Memory B cell (primary cell): ENCODE results near the gene MAST3.

Experiments used
- ATAC-seq: fragments of 150-1000 bp; cut with Tn5 transposase; 2 replicates; pipeline ENCODE4 v1.10.0; 2021; ENCODE audit warnings: low read depth, mild to moderate bottlenecking, moderate library complexity
- DNase-seq, 2 donors: peaks; one replicate each; pipeline ENCODE4 v3.0.0; 2022; ENCODE audit warnings: low spot score in 2 of 2
- H3K27ac Mint-ChIP-seq: one replicate; pipeline ENCODE4 v1.8.0; 2022; ENCODE audit warnings: mild to moderate bottlenecking, moderate library complexity, mixed read lengths
- H3K27me3 Mint-ChIP-seq: one replicate; pipeline ENCODE4 v1.8.0; 2022; ENCODE audit warnings: mixed read lengths
- H3K36me3 Mint-ChIP-seq: one replicate; pipeline ENCODE4 v1.8.0; 2022; ENCODE audit warnings: mild to moderate bottlenecking, mixed read lengths
- H3K4me1 Mint-ChIP-seq: one replicate; pipeline ENCODE4 v1.8.0; 2022; ENCODE audit warnings: mixed read lengths
- H3K4me3 Mint-ChIP-seq: one replicate; pipeline ENCODE4 v1.8.0; 2022; ENCODE audit warnings: mild to moderate bottlenecking, moderate library complexity, mixed read lengths
- H3K9me3 Mint-ChIP-seq: one replicate; pipeline ENCODE4 v1.8.0; 2022; ENCODE audit warnings: mixed read lengths

The MAST3 gene

GRCh38 chr19:18097217-18097992 lies at the start of gene MAST3:
MAST3 (plus strand) TSS chr19:18097778; CDS start chr19:18097793, 15 bp downstream.
- peak; percentile 95 to 96 for DNase-seq
- H3K36me3 Mint-ChIP-seq, result peaks cover 6% of the 10 kb centered on the region
- H3K4me3 Mint-ChIP-seq, result peak within 1 kb of the TSS; percentile 90
- H3K9me3 Mint-ChIP-seq, result no peaks in the 10 kb centered on the region
- ATAC-seq, result peak; percentile 78
- peak within 1 kb of the TSS; percentile 93 for H3K27ac Mint-ChIP-seq
- H3K27me3 Mint-ChIP-seq, result no peaks in the 10 kb centered on the region
- H3K4me1 Mint-ChIP-seq, result peaks cover 18% of the 10 kb centered on the region

DNA sequence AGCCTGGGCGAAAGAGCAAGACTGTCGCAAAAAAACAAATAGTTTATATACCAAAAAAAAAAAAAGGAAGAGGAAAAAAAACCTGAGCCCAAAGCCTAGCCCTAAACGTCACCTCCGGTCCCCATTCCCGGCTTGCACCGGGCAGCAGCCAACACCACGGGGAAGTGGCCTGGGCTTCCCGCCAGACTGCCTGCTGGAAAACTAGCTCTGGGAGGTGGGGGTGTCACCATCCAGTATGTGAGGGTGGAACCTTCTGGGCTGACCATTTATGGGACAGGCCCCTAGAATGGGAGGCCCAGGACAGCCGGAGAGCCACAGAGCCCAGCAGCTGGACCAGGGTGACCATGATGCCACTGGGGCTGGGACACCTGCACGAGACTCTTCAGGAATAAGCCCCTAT lies 48.2 kb upstream of the MAST3 start:
- DNase-seq, result no peak

GRCh38 chr19:18051887-18052286 lies 45.7 kb upstream of the MAST3 start:
- no peaks in the 10 kb centered on the region for H3K27me3 Mint-ChIP-seq
- H3K27ac Mint-ChIP-seq, result no peak overlapping the region
- ATAC-seq (no peak), DNase-seq (no peak)
- H3K36me3 Mint-ChIP-seq, result no peaks in the 10 kb centered on the region
- H3K4me3 Mint-ChIP-seq, result no peak overlapping the region
- H3K9me3 Mint-ChIP-seq, result no peaks in the 10 kb centered on the region
- peaks cover 7% of the 10 kb centered on the region for H3K4me1 Mint-ChIP-seq

More for the DNA sequence above, 48.2 kb upstream of the MAST3 start:
- H3K4me3 Mint-ChIP-seq, result no peak overlapping the region
- H3K27ac Mint-ChIP-seq, result no peak overlapping the region
- H3K4me1 Mint-ChIP-seq, result peaks cover 23% of the 10 kb centered on the region
- no peaks in the 10 kb centered on the region for H3K36me3 Mint-ChIP-seq
- ATAC-seq, result no peak
- H3K27me3 Mint-ChIP-seq, result no peaks in the 10 kb centered on the region
- no peaks in the 10 kb centered on the region for H3K9me3 Mint-ChIP-seq

- no peak for ATAC-seq
- peaks cover 14% of the 10 kb centered on the region for H3K4me1 Mint-ChIP-seq
- H3K27ac Mint-ChIP-seq, result no peak overlapping the region
- H3K27me3 Mint-ChIP-seq, result no peaks in the 10 kb centered on the region
- H3K9me3 Mint-ChIP-seq, result no peaks in the 10 kb centered on the region
- no peak for DNase-seq
- H3K4me3 Mint-ChIP-seq, result no peak overlapping the region
- no peaks in the 10 kb centered on the region for H3K36me3 Mint-ChIP-seq
These were observed 43.9 kb upstream of the MAST3 start for GRCh38 chr19:18053576-18054219.

- no peak for DNase-seq
- Mint-ChIP-seq H3K9me3 (no peaks in the 10 kb centered on the region), H3K36me3 (peaks cover 2% of the 10 kb centered on the region), H3K4me1 (peaks cover 7% of the 10 kb centered on the region), H3K4me3 (no peak overlapping the region), H3K27me3 (no peaks in the 10 kb centered on the region), H3K27ac (peak overlapping the region; percentile 74)
- no peak for ATAC-seq
These were observed 41.6 kb upstream of the MAST3 start for GRCh38 chr19:18055967-18056366.

DNA sequence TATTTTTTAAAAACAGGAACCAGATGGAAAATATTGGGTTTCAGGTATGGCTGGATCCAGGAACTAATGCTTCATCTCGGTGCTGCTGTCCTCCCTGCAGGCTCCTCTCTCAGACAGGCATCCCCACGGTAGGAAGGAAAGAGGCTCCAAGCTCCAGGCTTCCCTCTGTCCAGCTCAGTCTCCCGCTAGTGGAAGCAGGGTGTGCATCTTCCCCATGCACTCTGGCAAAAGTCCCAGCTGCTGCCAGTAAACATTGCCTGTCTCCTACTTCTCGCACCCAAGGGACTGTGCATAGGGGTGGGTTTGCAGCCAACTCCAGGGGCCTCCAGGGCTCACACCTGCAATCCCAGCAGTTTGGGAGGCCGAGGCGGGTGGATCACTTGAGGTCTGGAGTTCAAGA lies 40.0 kb upstream of the MAST3 start:
- Mint-ChIP-seq H3K27me3 (no peaks in the 10 kb centered on the region), H3K4me3 (no peak overlapping the region), H3K36me3 (peaks cover 3% of the 10 kb centered on the region), H3K9me3 (no peaks in the 10 kb centered on the region), H3K4me1 (peaks cover 7% of the 10 kb centered on the region), H3K27ac (peak overlapping the region; percentile 73)
- ATAC-seq, result no peak
- DNase-seq, result no peak

- Mint-ChIP-seq H3K36me3 (peaks cover 4% of the 10 kb centered on the region), H3K4me3 (peak overlapping the region; percentile 57), H3K27me3 (no peaks in the 10 kb centered on the region), H3K27ac (peak overlapping the region; percentile 73), H3K4me1 (peaks cover 8% of the 10 kb centered on the region), H3K9me3 (no peaks in the 10 kb centered on the region)
- ATAC-seq (peak; percentile 95), DNase-seq (peak; percentile 86 to 88)
These were observed 39.2 kb upstream of the MAST3 start for GRCh38 chr19:18058208-18059009.

- Mint-ChIP-seq H3K4me1 (peaks cover 8% of the 10 kb centered on the region), H3K36me3 (peaks cover 7% of the 10 kb centered on the region), H3K27ac (no peak overlapping the region), H3K4me3 (no peak overlapping the region), H3K9me3 (no peaks in the 10 kb centered on the region), H3K27me3 (no peaks in the 10 kb centered on the region)
- no peak for ATAC-seq
- DNase-seq, result no peak
These were observed 38.3 kb upstream of the MAST3 start for GRCh38 chr19:18059297-18059696.

DNA sequence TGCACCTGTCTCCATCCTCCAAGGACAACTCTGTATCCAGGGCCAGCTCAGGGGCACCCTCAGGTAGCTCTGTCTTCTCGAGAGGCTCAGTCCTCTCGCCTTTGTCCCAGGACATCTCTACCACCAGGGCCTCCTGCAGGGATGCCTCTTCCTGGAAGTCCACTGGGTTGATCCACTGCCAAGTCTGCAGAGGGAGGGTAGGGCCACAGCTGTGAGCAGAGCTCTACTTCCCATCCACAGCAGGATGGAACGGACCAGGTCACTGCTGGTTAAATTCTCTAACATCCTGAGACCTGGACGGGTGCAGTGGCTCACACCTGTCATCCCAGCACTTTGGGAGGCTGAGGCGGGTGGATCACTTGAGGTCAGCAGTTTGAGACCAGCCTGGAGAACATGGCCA lies 37.7 kb upstream of the MAST3 start:
- H3K27ac Mint-ChIP-seq, result no peak overlapping the region
- H3K36me3 Mint-ChIP-seq, result peaks cover 7% of the 10 kb centered on the region
- H3K4me3 Mint-ChIP-seq, result no peak overlapping the region
- DNase-seq (no peak), ATAC-seq (no peak)
- H3K27me3 Mint-ChIP-seq, result no peaks in the 10 kb centered on the region
- no peaks in the 10 kb centered on the region for H3K9me3 Mint-ChIP-seq
- peaks cover 8% of the 10 kb centered on the region for H3K4me1 Mint-ChIP-seq

DNA sequence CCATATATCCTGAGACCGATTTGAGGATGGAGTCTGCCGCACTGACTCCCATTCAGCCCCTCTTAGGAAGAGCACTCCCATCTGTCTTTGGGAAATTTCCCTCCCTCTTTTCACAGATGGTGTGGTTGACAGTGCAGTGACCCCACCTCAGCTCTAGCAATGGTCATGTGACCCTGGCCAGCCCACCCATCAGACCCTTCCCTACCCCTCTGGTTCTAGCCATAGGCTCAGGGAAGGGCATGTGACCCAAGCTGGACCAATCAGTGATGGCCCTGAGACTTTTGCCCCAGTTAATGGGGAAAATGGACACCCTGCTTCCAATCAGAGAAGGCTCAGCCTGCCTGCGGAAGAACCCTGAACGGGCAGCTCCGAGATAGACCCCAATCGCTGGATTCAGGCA lies 37.1 kb upstream of the MAST3 start:
- Mint-ChIP-seq H3K27ac (no peak overlapping the region), H3K9me3 (no peaks in the 10 kb centered on the region), H3K36me3 (peaks cover 9% of the 10 kb centered on the region), H3K4me3 (no peak overlapping the region), H3K27me3 (no peaks in the 10 kb centered on the region), H3K4me1 (peaks cover 11% of the 10 kb centered on the region)
- no peak for ATAC-seq
- DNase-seq, result no peak

- Mint-ChIP-seq H3K4me3 (no peak overlapping the region), H3K27me3 (no peaks in the 10 kb centered on the region), H3K36me3 (peaks cover 9% of the 10 kb centered on the region), H3K4me1 (peaks cover 11% of the 10 kb centered on the region), H3K27ac (no peak overlapping the region), H3K9me3 (no peaks in the 10 kb centered on the region)
- no peak for DNase-seq
- no peak for ATAC-seq
These were observed 35.5 kb upstream of the MAST3 start for GRCh38 chr19:18062028-18062427.

DNA sequence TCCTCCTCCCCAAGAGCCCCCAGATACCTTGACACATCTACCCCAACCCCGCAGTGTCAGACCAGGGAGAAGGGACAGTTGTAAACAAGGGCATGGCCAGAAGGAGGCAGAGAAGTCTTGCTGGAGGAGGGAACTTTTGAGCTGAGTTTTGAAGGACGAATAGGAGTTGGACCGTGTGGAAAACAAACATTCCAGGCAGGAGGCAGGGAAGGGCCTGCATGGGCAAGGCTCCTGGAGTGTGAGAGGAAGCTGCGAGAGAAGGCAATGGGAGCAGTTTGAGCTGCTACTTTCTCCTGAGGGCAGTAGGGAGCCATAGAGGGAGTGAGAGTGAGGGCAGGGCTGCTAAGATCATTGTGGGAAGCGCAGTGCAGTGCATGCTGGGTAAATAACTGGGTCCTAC lies 34.1 kb upstream of the MAST3 start:
- ATAC-seq (no peak), DNase-seq (no peak)
- peaks cover 9% of the 10 kb centered on the region for H3K36me3 Mint-ChIP-seq
- H3K9me3 Mint-ChIP-seq, result no peaks in the 10 kb centered on the region
- H3K27ac Mint-ChIP-seq, result no peak overlapping the region
- H3K4me1 Mint-ChIP-seq, result peaks cover 6% of the 10 kb centered on the region
- H3K4me3 Mint-ChIP-seq, result no peak overlapping the region
- no peaks in the 10 kb centered on the region for H3K27me3 Mint-ChIP-seq

GRCh38 chr19:18065173-18065495 lies 32.4 kb upstream of the MAST3 start:
- Mint-ChIP-seq H3K4me3 (no peak overlapping the region), H3K27me3 (no peaks in the 10 kb centered on the region), H3K9me3 (no peaks in the 10 kb centered on the region), H3K27ac (no peak overlapping the region), H3K36me3 (peaks cover 9% of the 10 kb centered on the region), H3K4me1 (peaks cover 4% of the 10 kb centered on the region)
- DNase-seq (no peak), ATAC-seq (no peak)

DNA sequence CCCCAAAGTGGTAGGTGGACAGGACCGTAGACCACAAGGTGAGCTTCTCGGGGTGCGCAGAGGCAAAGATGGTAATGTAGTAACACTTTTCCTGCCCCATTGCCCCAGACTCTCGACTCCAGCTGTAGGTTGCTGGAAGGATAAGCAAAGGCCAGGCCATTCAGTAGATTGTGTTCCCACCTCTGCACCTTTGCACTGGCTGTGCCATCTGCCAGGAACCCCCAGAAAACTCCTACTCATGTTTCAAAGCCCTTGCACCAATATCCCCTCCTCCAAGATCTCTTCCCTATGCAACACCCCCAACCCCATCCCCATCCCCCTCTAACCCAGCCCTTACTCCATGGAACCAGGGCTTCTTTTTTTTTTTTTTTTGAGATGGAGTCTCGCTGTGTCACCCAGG lies 29.2 kb upstream of the MAST3 start:
- DNase-seq (no peak), ATAC-seq (no peak)
- Mint-ChIP-seq H3K4me3 (no peak overlapping the region), H3K27ac (no peak overlapping the region), H3K9me3 (no peaks in the 10 kb centered on the region), H3K27me3 (no peaks in the 10 kb centered on the region), H3K36me3 (peaks cover 8% of the 10 kb centered on the region), H3K4me1 (peaks cover 2% of the 10 kb centered on the region)
